Measurements from ENCODE around the gene CAPZA2. TPM values are rescaled to one million over a fixed set of nuclear protein-coding genes. Genes with fewer than 3 reads are reported as not detected.

Gene CAPZA2
- polyA plus RNA-seq, 3 donors: 67.0 to 807 (median 672) TPM

DNA sequence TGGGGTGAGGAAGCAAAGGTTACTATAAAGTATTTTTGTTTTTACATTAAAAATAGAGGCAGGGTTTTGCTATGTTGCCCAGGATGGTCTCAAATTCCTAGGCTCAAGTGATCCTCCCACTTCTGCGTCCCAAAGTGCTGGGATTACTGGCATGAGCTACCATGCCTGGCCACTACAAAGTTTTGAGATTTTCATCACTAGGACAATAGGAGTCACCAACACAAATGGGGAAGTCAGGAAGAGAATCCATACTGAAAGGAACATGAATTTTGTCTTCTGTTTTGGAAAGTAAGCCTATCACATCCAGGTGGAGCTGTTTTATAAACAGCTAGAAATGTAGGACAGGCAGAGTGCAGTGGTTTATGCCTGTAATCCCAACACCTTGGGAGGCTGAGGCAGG, 20.0 kb upstream of the CAPZA2 start:
- H3K4me3 Mint-ChIP-seq: no peak overlapping the region
- peak overlapping the region; percentile 8 for H3K4me2 ChIP-seq (replicated peaks; ENCODE audit: extremely low read depth, low read length, poor library complexity, severe bottlenecking)
- intact Hi-C loops (cut with micrococcal nuclease): no loop called here

DNA sequence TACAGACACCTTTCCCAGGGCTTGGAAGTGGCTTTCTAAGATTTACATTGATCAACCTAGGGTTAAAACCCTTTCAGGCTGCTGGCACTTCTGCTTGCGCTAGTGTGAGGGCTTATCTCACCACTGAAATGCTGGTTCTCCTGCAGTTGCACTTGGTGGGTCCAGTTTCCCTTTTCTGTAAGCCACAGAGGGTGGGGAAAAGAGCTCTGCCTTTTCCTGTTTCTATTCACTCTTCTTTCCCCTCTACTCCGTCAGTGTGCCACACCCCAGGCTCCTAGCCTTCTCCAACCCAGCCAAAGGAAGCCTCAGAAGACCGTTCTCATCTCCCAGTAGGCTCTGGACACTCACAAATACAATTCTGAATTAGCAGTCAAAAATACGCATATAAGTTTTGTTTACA, 19.0 kb upstream of the CAPZA2 start:
- H3K27me3 Mint-ChIP-seq (ENCODE audit: low read depth in 3 of 3): peaks cover 0 to 4% (median 0%) of the 10 kb centered on the region in 3 donors
- Histone ChIP-seq H3K9me3 (replicated peaks in 1 of 2; ENCODE audit: control insufficient read depth in 1 of 2, insufficient read depth in 1 of 2, low read length in 2 of 2) (no peaks in the 10 kb centered on the region), H3K4me3 (replicated peaks in 1 of 3; ENCODE audit: low read depth in 2 of 3, low read length in 3 of 3) (peak overlapping the region; percentile 29 to 71 (median 66)), H3K79me2 (ENCODE audit: insufficient read depth, low read length) (no peaks in the 10 kb centered on the region), H3K36me3 (replicated peaks in 1 of 2; ENCODE audit: control insufficient read depth in 1 of 2, insufficient read depth in 2 of 2, low read length in 2 of 2) (no peaks in the 10 kb centered on the region), H3K9ac (ENCODE audit: insufficient read depth, low read length, poor library complexity, severe bottlenecking) (peak overlapping the region; percentile 38), H4K20me1 (ENCODE audit: insufficient read depth, low read length) (no peaks in the 10 kb centered on the region), H3K27ac (ENCODE audit: low read depth in 1 of 2, low read length in 2 of 2) (peak overlapping the region; percentile 53 to 76), H3K4me1 (ENCODE audit: control insufficient read depth in 1 of 2, insufficient read depth in 2 of 2, low read length in 2 of 2) (peaks cover 26 to 33% of the 10 kb centered on the region in 2 donors), H3K4me2 (replicated peaks; ENCODE audit: extremely low read depth, low read length, poor library complexity, severe bottlenecking) (peak overlapping the region; percentile 75), H3K27me3 (ENCODE audit: control insufficient read depth in 2 of 2, insufficient read depth in 2 of 2, low read length in 2 of 2) (no peaks in the 10 kb centered on the region), H2AFZ (ENCODE audit: insufficient read depth, low read depth, low read length, poor library complexity, severe bottlenecking) (peak overlapping the region; percentile 70)
- intact Hi-C loops (cut with micrococcal nuclease): no loop called here
- DNase-seq: peak; percentile 52 to 73 (median 59)
- peak overlapping the region; percentile 79 to 88 for H3K4me3 Mint-ChIP-seq
- H3K4me1 Mint-ChIP-seq: peaks cover 29% of the 10 kb centered on the region
- peaks cover 0 to 3% (median 0%) of the 10 kb centered on the region in 7 donors for H3K9me3 Mint-ChIP-seq
- H3K36me3 Mint-ChIP-seq: no peaks in the 10 kb centered on the region
- TF ChIP-seq, protein P1, sequence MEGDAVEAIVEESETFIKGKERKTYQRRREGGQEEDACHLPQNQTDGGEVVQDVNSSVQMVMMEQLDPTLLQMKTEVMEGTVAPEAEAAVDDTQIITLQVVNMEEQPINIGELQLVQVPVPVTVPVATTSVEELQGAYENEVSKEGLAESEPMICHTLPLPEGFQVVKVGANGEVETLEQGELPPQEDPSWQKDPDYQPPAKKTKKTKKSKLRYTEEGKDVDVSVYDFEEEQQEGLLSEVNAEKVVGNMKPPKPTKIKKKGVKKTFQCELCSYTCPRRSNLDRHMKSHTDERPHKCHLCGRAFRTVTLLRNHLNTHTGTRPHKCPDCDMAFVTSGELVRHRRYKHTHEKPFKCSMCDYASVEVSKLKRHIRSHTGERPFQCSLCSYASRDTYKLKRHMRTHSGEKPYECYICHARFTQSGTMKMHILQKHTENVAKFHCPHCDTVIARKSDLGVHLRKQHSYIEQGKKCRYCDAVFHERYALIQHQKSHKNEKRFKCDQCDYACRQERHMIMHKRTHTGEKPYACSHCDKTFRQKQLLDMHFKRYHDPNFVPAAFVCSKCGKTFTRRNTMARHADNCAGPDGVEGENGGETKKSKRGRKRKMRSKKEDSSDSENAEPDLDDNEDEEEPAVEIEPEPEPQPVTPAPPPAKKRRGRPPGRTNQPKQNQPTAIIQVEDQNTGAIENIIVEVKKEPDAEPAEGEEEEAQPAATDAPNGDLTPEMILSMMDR (IDR thresholded peaks at IDR 0.05): no peak
- peak overlapping the region; percentile 78 to 95 (median 92) for H3K27ac Mint-ChIP-seq
- 0% methylated on average over 3 of the region's 4 CpGs for WGBS (ENCODE audit: insufficient coverage)

More for the DNA sequence above, 20.0 kb upstream of the CAPZA2 start:
- H3K9me3 Mint-ChIP-seq: peaks cover 0 to 3% (median 0%) of the 10 kb centered on the region in 7 donors
- no peaks in the 10 kb centered on the region for H3K79me2 ChIP-seq (ENCODE audit: insufficient read depth, low read length)
- H3K9me3 ChIP-seq (replicated peaks in 1 of 2; ENCODE audit: control insufficient read depth in 1 of 2, insufficient read depth in 1 of 2, low read length in 2 of 2): no peaks in the 10 kb centered on the region
- H3K27me3 ChIP-seq (ENCODE audit: control insufficient read depth in 2 of 2, insufficient read depth in 2 of 2, low read length in 2 of 2): no peaks in the 10 kb centered on the region
- H2AFZ ChIP-seq (ENCODE audit: insufficient read depth, low read depth, low read length, poor library complexity, severe bottlenecking): no peak overlapping the region
- H3K27ac ChIP-seq (ENCODE audit: low read depth in 1 of 2, low read length in 2 of 2): no peak overlapping the region
- H3K36me3 ChIP-seq (replicated peaks in 1 of 2; ENCODE audit: control insufficient read depth in 1 of 2, insufficient read depth in 2 of 2, low read length in 2 of 2): no peaks in the 10 kb centered on the region
- no peaks in the 10 kb centered on the region for H3K36me3 Mint-ChIP-seq
- no peak overlapping the region for H3K9ac ChIP-seq (ENCODE audit: insufficient read depth, low read length, poor library complexity, severe bottlenecking)
- H3K4me1 ChIP-seq (ENCODE audit: control insufficient read depth in 1 of 2, insufficient read depth in 2 of 2, low read length in 2 of 2): peaks cover 26 to 33% of the 10 kb centered on the region in 2 donors
- peaks cover 29% of the 10 kb centered on the region for H3K4me1 Mint-ChIP-seq
- TF ChIP-seq, protein P1 (IDR thresholded peaks at IDR 0.05): no peak
- peak overlapping the region in 5 of 7 donors; percentile 0 to 78 (median 55) for H3K27ac Mint-ChIP-seq
- WGBS (ENCODE audit: insufficient coverage): 100% methylated on average over 1 of the region's 1 CpG
- peak in 2 of 3 donors; percentile 20 to 28 for DNase-seq
- H3K27me3 Mint-ChIP-seq (ENCODE audit: low read depth in 3 of 3): peaks cover 0 to 4% (median under 1%) of the 10 kb centered on the region in 3 donors
- peak overlapping the region in 1 of 3 experiments; percentile 15 for H3K4me3 ChIP-seq (replicated peaks in 1 of 3; ENCODE audit: low read depth in 2 of 3, low read length in 3 of 3)
- no peaks in the 10 kb centered on the region for H4K20me1 ChIP-seq (ENCODE audit: insufficient read depth, low read length)
